Midbrain (tissue), 1 donor: ENCODE results near the gene CDK19.

Source experiments
- DNase-seq: peaks from one replicate; lab custom pipeline; 2025; lab: John Stamatoyannopoulos, UW

The CDK19 gene

GRCh38 chr6:110703010-110703905 lies 112.0 kb downstream of the CDK19 start:
- DNase-seq = no peak

- DNase-seq = no peak
Observed at GRCh38 chr6:110699780-110700179, 115.5 kb downstream of the CDK19 start.

GRCh38 chr6:110693994-110694393 lies 121.3 kb downstream of the CDK19 start:
- no peak for DNase-seq

GRCh38 chr6:110693296-110693695 lies 122.0 kb downstream of the CDK19 start:
- DNase-seq = no peak

- DNase-seq = no peak
Observed at GRCh38 chr6:110690916-110691315, 124.4 kb downstream of the CDK19 start.

GRCh38 chr6:110690106-110690654 lies 125.1 kb downstream of the CDK19 start:
- no peak for DNase-seq

GRCh38 chr6:110689275-110689935 lies 125.9 kb downstream of the CDK19 start:
- no peak for DNase-seq

- DNase-seq = no peak
Observed at GRCh38 chr6:110688661-110689268, 126.5 kb downstream of the CDK19 start.

GRCh38 chr6:110687326-110687725 lies 127.9 kb downstream of the CDK19 start:
- DNase-seq = no peak

GRCh38 chr6:110683241-110683640 lies 132.0 kb downstream of the CDK19 start:
- DNase-seq = no peak

GRCh38 chr6:110682460-110682853 lies 132.8 kb downstream of the CDK19 start:
- peak; percentile 85 for DNase-seq

- DNase-seq = no peak
Observed at GRCh38 chr6:110681543-110682459, 133.5 kb downstream of the CDK19 start.

- DNase-seq = no peak
Observed at GRCh38 chr6:110676396-110676795, 138.9 kb downstream of the CDK19 start.

- DNase-seq = no peak
Observed at GRCh38 chr6:110674096-110674495, 141.2 kb downstream of the CDK19 start.

GRCh38 chr6:110672122-110672521 lies 143.1 kb downstream of the CDK19 start:
- DNase-seq = no peak

- DNase-seq = no peak
Observed at GRCh38 chr6:110671447-110671846, 143.8 kb downstream of the CDK19 start.

- DNase-seq = no peak
Observed at GRCh38 chr6:110665600-110665999, 149.7 kb downstream of the CDK19 start.

- no peak for DNase-seq
Observed at GRCh38 chr6:110664933-110665332, 150.3 kb downstream of the CDK19 start.

GRCh38 chr6:110662490-110663211 lies 152.6 kb downstream of the CDK19 start:
- no peak for DNase-seq

GRCh38 chr6:110661414-110661813 lies 153.9 kb downstream of the CDK19 start:
- DNase-seq = no peak
